ENCODE results near the gene FAM200B. TPM values are rescaled to one million over a fixed set of nuclear protein-coding genes. Genes with fewer than 3 reads are reported as not detected.

The FAM200B gene
- total RNA-seq, 1 donor from 2014 or later = 42.1 TPM

DNA sequence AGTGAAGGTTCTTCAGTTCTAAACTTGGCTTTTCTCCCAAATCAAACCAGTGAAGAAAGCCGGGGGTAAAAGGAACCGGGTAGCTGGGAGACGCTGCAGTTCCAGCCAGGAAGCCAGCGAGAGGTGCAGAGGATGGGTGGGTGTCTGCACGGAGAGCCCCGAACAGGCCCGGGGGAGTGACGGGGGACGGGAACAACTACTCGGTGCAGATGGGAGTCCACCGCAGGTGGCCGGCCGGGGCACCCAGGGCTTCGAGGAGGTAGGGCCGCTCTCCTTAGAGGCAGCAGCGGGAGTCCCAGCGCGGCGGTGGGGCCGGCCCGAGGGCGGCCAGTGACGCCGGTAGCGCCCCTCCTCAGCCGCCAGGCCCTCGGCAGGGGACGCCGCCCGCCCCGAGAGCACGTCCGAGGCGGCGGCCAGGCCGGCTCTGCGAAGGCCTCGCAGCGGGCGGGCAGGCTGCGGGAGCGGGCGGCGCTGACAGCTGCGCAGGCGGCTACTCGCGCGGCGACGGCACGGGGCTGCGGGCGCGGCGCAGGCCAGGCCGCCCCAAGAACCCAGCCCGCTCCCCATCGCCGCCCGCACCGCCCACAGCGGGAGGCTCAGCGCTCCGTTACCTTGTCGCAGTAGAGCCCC is 26.9 kb upstream of the FAM200B start:
- Histone ChIP-seq H3K36me3 (ENCODE audit: control insufficient read depth, insufficient read depth, low read length) (no peaks in the 10 kb centered on the region), H3K4me3 (ENCODE audit: low read depth, low read length) (peak overlapping the region; percentile 87), H3K27me3 (ENCODE audit: control insufficient read depth, insufficient read depth, low read length) (no peaks in the 10 kb centered on the region)
- DNase-seq (ENCODE audit: low read depth) = no peak
- no peak for TF ChIP-seq CTCF (IDR thresholded peaks at IDR 0.05; ENCODE audit: insufficient read depth, low read length, poor library complexity, severe bottlenecking)

DNA sequence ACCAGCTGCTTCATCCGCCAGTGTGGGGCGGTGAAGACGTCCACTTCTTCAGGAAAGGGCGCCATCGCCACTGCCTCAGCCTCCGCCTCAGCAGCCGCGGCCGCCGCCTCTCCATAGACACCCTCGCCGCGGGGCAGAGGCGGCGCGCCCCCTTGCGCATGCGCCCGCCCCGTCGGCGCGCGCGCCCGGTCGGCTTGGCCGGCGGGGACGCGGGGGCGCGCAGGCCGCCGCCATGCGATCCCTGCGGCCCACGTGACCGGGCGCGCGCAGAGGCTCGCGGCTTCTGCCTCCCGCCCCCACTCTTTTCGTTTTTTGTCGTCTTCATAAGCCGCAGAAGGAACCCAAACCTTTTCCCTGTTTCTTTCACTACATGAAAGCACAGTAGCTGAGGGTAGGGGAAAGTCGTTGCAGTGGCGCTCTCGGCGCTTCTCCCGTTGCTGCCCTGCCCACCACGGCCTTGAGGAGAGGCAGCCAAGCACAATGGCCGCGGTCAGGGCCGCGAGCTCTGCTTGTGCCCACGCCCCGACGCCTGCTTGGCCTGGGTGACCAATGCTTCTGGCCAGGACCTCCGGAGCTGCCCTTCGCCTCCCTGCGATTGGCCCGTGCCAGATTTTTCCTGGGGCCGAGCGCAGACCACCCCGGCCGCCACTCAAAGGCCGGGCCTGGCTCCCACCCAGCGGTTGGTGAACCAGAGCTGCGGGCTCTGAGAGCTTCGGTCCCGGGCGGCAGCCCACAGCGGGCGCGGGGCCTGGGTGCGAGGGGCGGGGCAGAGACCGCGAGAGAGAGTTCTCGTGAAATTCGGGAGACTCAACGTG is 26.2 kb upstream of the FAM200B start, which contains the start of gene FBXL5:
FBXL5 (minus strand) TSS at position 135 of the 815 bp plus-strand sequence; CDS start at position 65, 70 bp downstream.
- H3K27me3 ChIP-seq (ENCODE audit: control insufficient read depth, insufficient read depth, low read length) = no peaks in the 10 kb centered on the region
- H3K4me3 ChIP-seq (ENCODE audit: low read depth, low read length) = peak within 1 kb of the TSS; percentile 87
- no peak for DNase-seq (ENCODE audit: low read depth)
- TF ChIP-seq CTCF (IDR thresholded peaks at IDR 0.05; ENCODE audit: insufficient read depth, low read length, poor library complexity, severe bottlenecking) = no peak
- no peaks in the 10 kb centered on the region for H3K36me3 ChIP-seq (ENCODE audit: control insufficient read depth, insufficient read depth, low read length)

DNA sequence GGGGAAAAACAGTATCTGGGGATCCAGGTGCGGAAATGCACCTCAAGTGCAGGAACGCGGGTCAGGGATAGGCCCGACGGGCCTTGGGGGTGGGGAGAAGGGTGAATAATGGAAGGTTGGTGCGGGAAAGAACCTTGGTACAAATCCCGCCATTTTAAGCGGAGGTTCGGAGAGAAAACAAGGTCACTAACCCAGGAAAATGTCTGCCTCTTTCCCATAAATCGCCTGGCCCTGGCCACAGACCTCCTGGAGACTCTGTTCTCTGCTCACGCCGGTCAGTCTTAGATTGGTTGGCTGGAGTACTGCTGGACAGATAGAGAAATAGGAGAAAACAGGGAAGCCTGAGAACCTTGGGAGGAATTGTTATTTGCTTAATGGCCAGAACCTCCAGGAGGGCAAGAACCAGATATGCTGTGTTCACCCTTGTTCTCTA is 25.6 kb upstream of the FAM200B start:
- TF ChIP-seq CTCF (IDR thresholded peaks at IDR 0.05; ENCODE audit: insufficient read depth, low read length, poor library complexity, severe bottlenecking) = no peak
- no peak for DNase-seq (ENCODE audit: low read depth)
- Histone ChIP-seq H3K36me3 (ENCODE audit: control insufficient read depth, insufficient read depth, low read length) (no peaks in the 10 kb centered on the region), H3K4me3 (ENCODE audit: low read depth, low read length) (no peak overlapping the region), H3K27me3 (ENCODE audit: control insufficient read depth, insufficient read depth, low read length) (no peaks in the 10 kb centered on the region)

DNA sequence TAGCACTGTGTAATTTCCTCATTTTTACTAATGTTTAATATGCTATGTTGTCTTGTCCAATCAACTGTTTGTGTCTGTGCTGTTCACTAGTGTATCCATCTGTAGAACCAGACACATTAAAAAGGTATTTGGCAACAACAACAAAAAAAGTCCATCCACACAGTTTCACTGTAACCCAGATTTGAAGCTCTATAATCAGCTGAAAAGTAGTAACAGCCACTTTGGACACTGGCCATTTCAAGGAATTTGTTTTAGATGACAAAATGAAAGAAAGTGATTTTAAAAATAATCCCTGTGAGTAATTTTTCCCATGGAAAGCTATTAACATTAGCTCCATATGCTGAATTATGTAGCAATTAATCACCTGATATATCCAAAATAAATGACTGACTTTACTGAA is 24.3 kb upstream of the FAM200B start:
- Histone ChIP-seq H3K36me3 (ENCODE audit: control insufficient read depth, insufficient read depth, low read length) (no peaks in the 10 kb centered on the region), H3K4me3 (ENCODE audit: low read depth, low read length) (no peak overlapping the region), H3K27me3 (ENCODE audit: control insufficient read depth, insufficient read depth, low read length) (no peaks in the 10 kb centered on the region)
- DNase-seq (ENCODE audit: low read depth) = no peak
- no peak for TF ChIP-seq CTCF (IDR thresholded peaks at IDR 0.05; ENCODE audit: insufficient read depth, low read length, poor library complexity, severe bottlenecking)

DNA sequence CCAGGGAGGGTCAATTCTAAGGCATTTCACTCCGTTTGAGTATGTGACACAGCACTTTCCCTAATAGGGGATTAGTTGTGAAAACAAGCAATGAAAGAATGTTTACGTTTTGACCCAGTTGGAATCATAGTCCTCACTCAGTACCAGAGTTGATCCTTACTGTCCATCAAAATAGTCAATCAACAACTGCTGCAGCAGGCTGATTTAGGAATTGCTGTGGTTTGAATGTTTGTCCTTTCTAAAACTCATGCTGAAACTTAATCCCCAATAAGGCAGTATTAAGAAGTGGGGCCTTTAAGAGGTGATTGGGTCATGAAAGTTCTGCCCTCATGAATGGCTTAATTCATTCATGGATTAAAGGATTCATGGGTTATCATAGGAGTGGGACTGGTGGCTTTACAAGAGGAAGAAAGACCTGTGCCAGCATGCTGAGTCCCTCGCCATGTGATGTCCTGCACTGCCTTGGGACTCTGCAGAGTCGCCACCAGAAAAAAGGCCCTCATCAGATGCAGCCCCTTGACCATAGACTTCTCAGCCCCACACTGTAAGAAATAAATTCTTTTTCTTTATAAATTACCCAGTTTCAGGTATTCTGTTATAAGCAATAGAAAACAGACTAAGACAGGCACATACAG is 23.4 kb upstream of the FAM200B start:
- no peak overlapping the region for H3K4me3 ChIP-seq (ENCODE audit: low read depth, low read length)
- H3K27me3 ChIP-seq (ENCODE audit: control insufficient read depth, insufficient read depth, low read length) = no peaks in the 10 kb centered on the region
- no peak for DNase-seq (ENCODE audit: low read depth)
- no peaks in the 10 kb centered on the region for H3K36me3 ChIP-seq (ENCODE audit: control insufficient read depth, insufficient read depth, low read length)
- TF ChIP-seq CTCF (IDR thresholded peaks at IDR 0.05; ENCODE audit: insufficient read depth, low read length, poor library complexity, severe bottlenecking) = no peak
